Measurements from ENCODE around the gene KIF18B.

GRCh38 chr17:44966348-44967025 is 18.9 kb upstream of the KIF18B start:
- TF ChIP-seq ZNF274 (IDR thresholded peaks at IDR 0.05; ENCODE audit: low read depth, low read length) (no peak), SUZ12 (IDR thresholded peaks at IDR 0.05; ENCODE audit: extremely low read depth, insufficient read depth, insufficient read length) (no peak)

Measured in NT2/D1 (cell line).